Endodermal cell (in vitro differentiated cells): ENCODE results near the gene TMEM185A. TPM values are rescaled to one million over a fixed set of nuclear protein-coding genes. Genes with fewer than 3 reads are reported as not detected.
A peak's percentile ranks its signal among the peaks of the same experiment; 100 is the strongest.

ENCODE experiments used
- DNase-seq: peaks from one replicate; pipeline ENCODE4 v3.0.0-alpha.2; 2017
- H3K27ac ChIP-seq: 2 replicates; pipeline ENCODE4 v1.5.1; 2013; ENCODE audit warnings: mild to moderate bottlenecking, low read depth, low read length, moderate library complexity
- H3K27me3 ChIP-seq: 2 replicates; pipeline ENCODE4 v1.6.1; 2013; ENCODE audit warnings: mild to moderate bottlenecking, low read length, moderate library complexity; ENCODE audit not compliant: insufficient read depth, control insufficient read depth, poor library complexity, severe bottlenecking
- H3K36me3 ChIP-seq: 2 replicates; pipeline ENCODE4 v1.7.0; 2013; ENCODE audit warnings: mild to moderate bottlenecking, low read length, moderate library complexity; ENCODE audit not compliant: control insufficient read depth, insufficient read depth
- H3K4me1 ChIP-seq: one replicate; pipeline ENCODE4 v1.7.0; 2013; ENCODE audit warnings: low read length; ENCODE audit not compliant: control insufficient read depth, insufficient read depth
- H3K4me3 ChIP-seq: 2 replicates; pipeline ENCODE4 v1.5.1; 2013; ENCODE audit warnings: mild to moderate bottlenecking, low read length, moderate library complexity
- H3K9ac ChIP-seq: 2 replicates; pipeline ENCODE4 v1.6.1; 2013; ENCODE audit warnings: mild to moderate bottlenecking, low read length, moderate library complexity; ENCODE audit not compliant: poor library complexity, severe bottlenecking; ENCODE audit errors: extremely low read depth
- H3K9me3 ChIP-seq: 2 replicates; pipeline ENCODE4 v1.6.1; 2013; ENCODE audit warnings: mild to moderate bottlenecking, low read length, moderate library complexity; ENCODE audit not compliant: control insufficient read depth
- H3K27ac Mint-ChIP-seq: 2 replicates; pipeline ENCODE4 v1.8.0; 2020; ENCODE audit warnings: mixed read lengths
- H3K27me3 Mint-ChIP-seq: 2 replicates; pipeline ENCODE4 v1.8.0; 2021; ENCODE audit warnings: mild to moderate bottlenecking, mixed read lengths; ENCODE audit not compliant: insufficient read depth
- H3K36me3 Mint-ChIP-seq: 2 replicates; pipeline ENCODE4 v1.8.0; 2020; ENCODE audit warnings: low read depth, mixed read lengths
- H3K4me1 Mint-ChIP-seq: 2 replicates; pipeline ENCODE4 v1.8.0; 2020; ENCODE audit warnings: mixed read lengths
- H3K4me3 Mint-ChIP-seq: 2 replicates; pipeline ENCODE4 v1.8.0; 2020; ENCODE audit warnings: mild to moderate bottlenecking, moderate library complexity, mixed read lengths
- H3K9me3 Mint-ChIP-seq: 2 replicates; pipeline ENCODE4 v1.8.0; 2020; ENCODE audit warnings: mild to moderate bottlenecking, mixed read lengths
- CTCF ChIP-seq: fragments of 200-600 bp; sonication (generic); conservative IDR thresholded peaks from 2 replicates; pipeline ENCODE4 v1.5.0; 2021; ENCODE audit warnings: antibody characterized with exemption, mild to moderate bottlenecking
- WGBS, 2 experiments: methylation state at CpG; one replicate each; pipeline versions ENCODE4 v1.1.5 to v1.1.7; 2013; ENCODE audit warnings: missing lambda C conversion rate in 2 of 2, mixed read lengths in 1 of 2; ENCODE audit not compliant: insufficient coverage in 1 of 2, insufficient read length in 1 of 2; 5-methylcytosine and 5-hydroxymethylcytosine counted together
- total RNA-seq, 2 donors: library from RNA; stranded (reverse); fragmentation: NEBNext Ultra II Directional in 1 of 2; extraction: Animal tissue kit (Norgen Biotek cat#: 25700) in 1 of 2; gene quantifications; 2 replicates in 1 of 2; 3 replicates in 1 of 2; pipeline ENCODE4 v1.2.1, GENCODE V29; 2021

Gene TMEM185A
- total RNA-seq, 2 donors from 2014 or later, result 60.1 to 66.3 TPM

- 93 to 95% methylated on average over 3 of the region's 5 CpGs for WGBS, 2 experiments
- no peak for TF ChIP-seq CTCF
- Histone ChIP-seq H3K9me3 (no peaks in the 10 kb centered on the region), H3K9ac (no peak overlapping the region), H3K27me3 (no peaks in the 10 kb centered on the region), H3K36me3 (no peaks in the 10 kb centered on the region), H3K4me1 (no peaks in the 10 kb centered on the region), H3K4me3 (no peak overlapping the region), H3K27ac (no peak overlapping the region)
- H3K36me3 Mint-ChIP-seq, result peaks cover 12% of the 10 kb centered on the region
- no peaks in the 10 kb centered on the region for H3K4me1 Mint-ChIP-seq
- DNase-seq, result no peak
- H3K4me3 Mint-ChIP-seq, result no peak overlapping the region
- no peak overlapping the region for H3K27ac Mint-ChIP-seq
- peaks cover 3% of the 10 kb centered on the region for H3K27me3 Mint-ChIP-seq
- peaks cover 52% of the 10 kb centered on the region for H3K9me3 Mint-ChIP-seq
These were observed 18.6 kb upstream of the TMEM185A start for GRCh38 chrX:149650162-149650561.

GRCh38 chrX:149648932-149649331 lies 17.3 kb upstream of the TMEM185A start:
- 100% methylated on average over 1 of the region's 1 CpG; no CpG with 5 or more reads in 1 of the 2 experiments for WGBS, 2 experiments

GRCh38 chrX:149647505-149647904 lies 15.9 kb upstream of the TMEM185A start:
- H3K9me3 Mint-ChIP-seq, result peaks cover 57% of the 10 kb centered on the region
- Histone ChIP-seq H3K27me3 (no peaks in the 10 kb centered on the region), H3K4me1 (no peaks in the 10 kb centered on the region), H3K36me3 (no peaks in the 10 kb centered on the region), H3K27ac (no peak overlapping the region), H3K4me3 (no peak overlapping the region), H3K9ac (no peak overlapping the region), H3K9me3 (no peaks in the 10 kb centered on the region)
- DNase-seq, result no peak
- no peak overlapping the region for H3K4me3 Mint-ChIP-seq
- WGBS, 2 experiments, result 89% methylated on average over 6 of the region's 6 CpGs; no CpG with 5 or more reads in 1 of the 2 experiments
- H3K4me1 Mint-ChIP-seq, result no peaks in the 10 kb centered on the region
- H3K36me3 Mint-ChIP-seq, result peaks cover 12% of the 10 kb centered on the region
- peaks cover 3% of the 10 kb centered on the region for H3K27me3 Mint-ChIP-seq
- no peak overlapping the region for H3K27ac Mint-ChIP-seq
- no peak for TF ChIP-seq CTCF

More at GRCh38 chrX:149648932-149649331, 17.3 kb upstream of the TMEM185A start:
- Histone ChIP-seq H3K27me3 (no peaks in the 10 kb centered on the region), H3K27ac (no peak overlapping the region), H3K9ac (no peak overlapping the region), H3K9me3 (no peaks in the 10 kb centered on the region), H3K4me3 (no peak overlapping the region), H3K36me3 (no peaks in the 10 kb centered on the region), H3K4me1 (no peaks in the 10 kb centered on the region)
- Mint-ChIP-seq H3K27me3 (peaks cover 3% of the 10 kb centered on the region), H3K9me3 (peaks cover 61% of the 10 kb centered on the region), H3K27ac (no peak overlapping the region), H3K4me1 (no peaks in the 10 kb centered on the region), H3K4me3 (no peak overlapping the region), H3K36me3 (peaks cover 12% of the 10 kb centered on the region)
- DNase-seq, result peak; percentile 59
- peak; percentile 62 for TF ChIP-seq CTCF
